Measurements from ENCODE around the gene DENND1A. TPM values are rescaled to one million over a fixed set of nuclear protein-coding genes. Genes with fewer than 3 reads are reported as not detected.

DENND1A gene
- total and polyA plus RNA-seq, 2 of the 13 experiments (the other 11 are each of a cell fraction or from before 2014, with no cell fraction given), result 14.8 to 30.1 TPM

DNA sequence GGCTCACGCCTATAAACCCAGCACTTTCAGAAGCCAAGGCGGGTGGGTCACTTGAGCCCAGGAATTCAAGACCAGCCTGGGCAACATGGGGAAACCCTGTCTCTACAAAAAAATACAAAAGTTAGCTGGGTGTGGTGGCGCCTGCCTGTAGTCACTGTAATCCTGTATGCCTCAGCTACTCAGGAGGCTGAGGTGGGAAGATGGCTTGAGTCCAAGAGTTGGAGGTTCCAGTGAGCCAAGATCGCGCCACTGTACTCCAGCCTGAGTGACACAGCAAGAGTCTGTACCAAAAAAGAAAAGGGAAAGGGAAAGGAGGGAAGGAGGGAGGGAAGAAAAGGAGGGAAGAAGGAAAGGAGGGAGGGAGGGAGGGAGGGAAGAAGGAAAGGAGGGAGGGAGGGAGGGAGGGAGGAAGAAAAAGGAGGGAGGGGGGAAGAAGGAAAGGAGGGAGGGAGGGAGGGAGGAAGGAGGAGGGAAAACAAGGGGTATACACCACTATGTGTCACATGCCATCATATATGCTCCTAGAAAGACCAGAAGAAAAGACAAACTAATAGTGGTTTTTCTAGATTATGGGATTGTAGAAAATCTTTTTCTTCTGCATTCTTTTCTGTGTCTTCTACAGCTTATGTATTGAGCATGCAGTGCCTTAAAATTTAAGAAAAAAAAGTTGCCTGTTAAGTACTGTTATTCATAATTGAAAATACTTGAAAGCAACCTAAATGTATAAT lies 240.1 kb downstream of the DENND1A start:
- no peak overlapping the region for H3K4me3 ChIP-seq (replicated peaks in 1 of 3; ENCODE audit: insufficient read depth in 1 of 3, low read depth in 2 of 3, low read length in 3 of 3)
- no peaks in the 10 kb centered on the region for H4K20me1 ChIP-seq (ENCODE audit: insufficient read depth, low read length)
- no peak overlapping the region for H3K27ac ChIP-seq (ENCODE audit: extremely low read length, insufficient read depth, low read length)
- DNase-seq (ENCODE audit: low spot score) (no peak), FAIRE-seq (no peak), ATAC-seq (no peak)
- WGBS (ENCODE audit: low lambda C conversion rate), result 96% methylated on average over 5 of the region's 5 CpGs
- H3K27me3 ChIP-seq (ENCODE audit: control insufficient read depth in 1 of 2, insufficient read depth in 2 of 2, low read length in 2 of 2), result no peaks in the 10 kb centered on the region
- no peaks in the 10 kb centered on the region for H3K79me2 ChIP-seq (ENCODE audit: insufficient read depth, low read length)
- no TSS peak for BruUV-seq (replicated peaks)
- peaks cover 18% of the 10 kb centered on the region for H3K4me1 ChIP-seq (ENCODE audit: insufficient read depth, low read length)
- in situ Hi-C loops (cut with HindIII; ENCODE audit: extremely low pct_ligation_motif_present, low pct_unique_long_range_greater_than_20kb), result no loop called here
- ChIA-PET POLR2A (no interaction called here), CTCF (ENCODE audit: low intra/inter-chr PET ratio, low total read pairs) (no interaction called here)
- intact Hi-C loops (cut with micrococcal nuclease; ENCODE audit: unreplicated experiment), result no loop called here
- H2AFZ ChIP-seq (ENCODE audit: low read length), result no peak overlapping the region
- no peaks in the 10 kb centered on the region for H3K9me3 ChIP-seq (ENCODE audit: low read length)
- peaks cover 0 to 6% of the 10 kb centered on the region in 2 experiments; a peak in 2 of 5 replicates for H3K36me3 ChIP-seq (replicated peaks in 1 of 2; ENCODE audit: control insufficient read depth in 1 of 2, insufficient read depth in 2 of 2, low read length in 2 of 2)
- no peak overlapping the region for H3K9ac ChIP-seq (ENCODE audit: insufficient read depth, low read depth, low read length)
- H3K4me2 ChIP-seq (ENCODE audit: low read depth, low read length), result no peak overlapping the region
- TF ChIP-seq ZBTB46 (CRISPR knock-in tag; IDR thresholded peaks at IDR 0.05; ENCODE audit: borderline replicate concordance) (no peak), ZNF678 (CRISPR knock-in tag; IDR thresholded peaks at IDR 0.05) (no peak), HNRNPK (IDR thresholded peaks at IDR 0.05; ENCODE audit: low read depth, low read length, poor library complexity, severe bottlenecking) (peak; percentile 83)

DNA sequence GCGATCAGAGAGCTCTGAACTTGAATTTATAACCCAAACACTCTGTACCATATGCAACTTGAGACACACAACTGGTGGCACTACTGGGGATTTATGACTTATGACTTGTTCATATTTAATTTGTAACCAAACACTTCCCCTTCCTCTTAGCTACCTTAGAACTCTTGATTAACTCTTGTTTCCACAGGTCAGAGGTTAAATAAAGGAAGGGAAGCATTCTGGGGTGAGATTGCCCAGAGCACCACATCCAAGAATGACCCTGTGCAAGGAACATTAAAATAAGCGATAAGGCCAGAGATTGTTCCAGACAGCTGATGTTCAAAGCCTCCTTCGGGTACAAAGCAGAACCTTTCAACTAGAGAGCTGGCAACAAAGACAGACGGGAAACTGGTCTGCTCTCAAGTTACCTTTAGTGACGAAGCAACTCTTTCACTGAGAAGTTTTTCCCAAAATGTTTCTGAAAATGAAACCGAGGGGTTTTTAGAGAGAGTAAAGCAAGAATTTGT lies 242.6 kb downstream of the DENND1A start:
- ChIA-PET POLR2A (no interaction called here), CTCF (ENCODE audit: low intra/inter-chr PET ratio, low total read pairs) (no interaction called here)
- H3K9ac ChIP-seq (ENCODE audit: insufficient read depth, low read depth, low read length), result no peak overlapping the region
- FAIRE-seq (no peak), DNase-seq (ENCODE audit: low spot score) (peak; percentile 38), ATAC-seq (no peak)
- H3K4me3 ChIP-seq (replicated peaks in 1 of 3; ENCODE audit: insufficient read depth in 1 of 3, low read depth in 2 of 3, low read length in 3 of 3), result no peak overlapping the region
- H3K79me2 ChIP-seq (ENCODE audit: insufficient read depth, low read length), result no peaks in the 10 kb centered on the region
- no peak overlapping the region for H3K4me2 ChIP-seq (ENCODE audit: low read depth, low read length)
- H3K27me3 ChIP-seq (ENCODE audit: control insufficient read depth in 1 of 2, insufficient read depth in 2 of 2, low read length in 2 of 2), result no peaks in the 10 kb centered on the region
- no peaks in the 10 kb centered on the region for H3K9me3 ChIP-seq (ENCODE audit: low read length)
- H3K36me3 ChIP-seq (replicated peaks in 1 of 2; ENCODE audit: control insufficient read depth in 1 of 2, insufficient read depth in 2 of 2, low read length in 2 of 2), result peaks cover 0 to 6% of the 10 kb centered on the region in 2 experiments; a peak in 2 of 5 replicates
- peaks cover 18% of the 10 kb centered on the region for H3K4me1 ChIP-seq (ENCODE audit: insufficient read depth, low read length)
- no peaks in the 10 kb centered on the region for H4K20me1 ChIP-seq (ENCODE audit: insufficient read depth, low read length)
- no peak overlapping the region for H3K27ac ChIP-seq (ENCODE audit: extremely low read length, insufficient read depth, low read length)
- in situ Hi-C loops (cut with HindIII; ENCODE audit: extremely low pct_ligation_motif_present, low pct_unique_long_range_greater_than_20kb), result no loop called here
- WGBS (ENCODE audit: low lambda C conversion rate), result 90% methylated on average over 6 of the region's 6 CpGs
- intact Hi-C loops (cut with micrococcal nuclease; ENCODE audit: unreplicated experiment), result no loop called here
- no TSS peak for BruUV-seq (replicated peaks)
- no peak overlapping the region for H2AFZ ChIP-seq (ENCODE audit: low read length)
- no peak for TF ChIP-seq SOX13 (IDR thresholded peaks at IDR 0.05)
- TF ChIP-seq SOX13 (CRISPR knock-in tag; conservative IDR thresholded peaks at IDR 0.05 in 1 of 2, IDR thresholded peaks at IDR 0.05 in 1 of 2), result peak in 1 of 2 experiments; percentile 14; a peak in 1 of 4 replicates
- TF ChIP-seq SIX1 (CRISPR knock-in tag; IDR thresholded peaks at IDR 0.05; ENCODE audit: borderline replicate concordance), result peak; percentile 96
- no peak for TF ChIP-seq SMAD1 (CRISPR knock-in tag; IDR thresholded peaks at IDR 0.05; ENCODE audit: borderline replicate concordance, low read depth)
- TF ChIP-seq TCF7 (IDR thresholded peaks at IDR 0.05; ENCODE audit: low read depth), result peak; percentile 23
- peak; percentile 52 for TF ChIP-seq NR2F2 (IDR thresholded peaks at IDR 0.05; ENCODE audit: borderline replicate concordance, low read depth)
- no peak for TF ChIP-seq CCAR2 (optimal IDR thresholded peaks at IDR 0.05; ENCODE audit: low read depth, low read length)
